ENCODE data around the gene BRINP1. TPM values are rescaled to one million over a fixed set of nuclear protein-coding genes. Genes with fewer than 3 reads are reported as not detected.

Gene BRINP1
- total and polyA plus RNA-seq, 2 experiments from 2014 or later = 0.64 to 1.3 TPM

DNA sequence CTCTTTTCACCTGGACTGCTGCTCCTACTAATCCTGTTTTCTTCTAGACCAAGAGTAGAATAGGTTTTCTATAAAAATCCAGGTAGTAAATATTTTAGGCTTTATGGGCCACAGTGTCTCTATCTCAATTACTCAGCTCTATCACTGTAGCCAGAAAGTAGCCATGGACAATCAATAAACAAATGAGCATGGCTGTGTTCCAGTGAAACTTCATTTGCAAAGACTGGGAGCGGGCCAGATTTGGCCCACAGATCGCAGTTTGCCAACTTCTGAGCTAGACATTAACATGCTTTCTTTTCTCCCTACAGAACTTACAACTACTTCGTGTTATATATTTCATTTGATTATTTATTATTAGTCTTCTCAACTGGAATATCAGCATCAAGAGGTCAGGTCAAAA lies 30.2 kb downstream of the BRINP1 start:
- WGBS (ENCODE audit: low lambda C conversion rate, missing lambda C conversion rate) = 92% methylated on average over 3 of the region's 3 CpGs
- no peaks in the 10 kb centered on the region for H3K9me3 ChIP-seq (ENCODE audit: low read depth)

DNA sequence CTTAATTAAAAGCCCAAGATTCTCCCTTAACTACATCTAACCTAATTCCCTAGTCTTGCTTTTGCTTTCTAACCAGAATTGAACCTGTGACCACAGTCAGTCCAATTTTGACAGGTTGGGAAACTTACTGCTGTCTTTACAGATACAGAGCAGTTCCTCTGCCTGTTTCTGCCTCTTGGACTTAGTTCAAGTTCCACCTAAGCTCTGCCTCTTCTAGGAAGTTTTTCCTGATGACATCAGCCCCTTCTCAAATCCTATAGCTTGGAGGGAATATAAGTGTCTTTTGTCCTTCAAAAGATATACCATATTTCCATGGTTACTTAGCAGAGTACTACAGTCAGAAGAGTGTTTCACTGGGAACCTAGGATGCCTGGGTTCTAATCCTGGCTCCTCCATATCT lies 31.7 kb downstream of the BRINP1 start:
- TF ChIP-seq EZH2phosphoT487 (IDR thresholded peaks at IDR 0.05; ENCODE audit: low read depth, severe bottlenecking, unreplicated experiment) (no peak), EZH2 (IDR thresholded peaks at IDR 0.05; ENCODE audit: borderline replicate concordance) (no peak)
- TF ChIP-seq, protein P1, sequence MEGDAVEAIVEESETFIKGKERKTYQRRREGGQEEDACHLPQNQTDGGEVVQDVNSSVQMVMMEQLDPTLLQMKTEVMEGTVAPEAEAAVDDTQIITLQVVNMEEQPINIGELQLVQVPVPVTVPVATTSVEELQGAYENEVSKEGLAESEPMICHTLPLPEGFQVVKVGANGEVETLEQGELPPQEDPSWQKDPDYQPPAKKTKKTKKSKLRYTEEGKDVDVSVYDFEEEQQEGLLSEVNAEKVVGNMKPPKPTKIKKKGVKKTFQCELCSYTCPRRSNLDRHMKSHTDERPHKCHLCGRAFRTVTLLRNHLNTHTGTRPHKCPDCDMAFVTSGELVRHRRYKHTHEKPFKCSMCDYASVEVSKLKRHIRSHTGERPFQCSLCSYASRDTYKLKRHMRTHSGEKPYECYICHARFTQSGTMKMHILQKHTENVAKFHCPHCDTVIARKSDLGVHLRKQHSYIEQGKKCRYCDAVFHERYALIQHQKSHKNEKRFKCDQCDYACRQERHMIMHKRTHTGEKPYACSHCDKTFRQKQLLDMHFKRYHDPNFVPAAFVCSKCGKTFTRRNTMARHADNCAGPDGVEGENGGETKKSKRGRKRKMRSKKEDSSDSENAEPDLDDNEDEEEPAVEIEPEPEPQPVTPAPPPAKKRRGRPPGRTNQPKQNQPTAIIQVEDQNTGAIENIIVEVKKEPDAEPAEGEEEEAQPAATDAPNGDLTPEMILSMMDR (IDR thresholded peaks at IDR 0.05; ENCODE audit: poor library complexity) = no peak
- Histone ChIP-seq H3K9me2 (replicated peaks; ENCODE audit: insufficient read depth) (no peaks in the 10 kb centered on the region), H3K27me3 (no peaks in the 10 kb centered on the region), H2AFZ (no peak overlapping the region), H3K4me2 (no peak overlapping the region), H3K4me1 (ENCODE audit: insufficient read depth) (no peaks in the 10 kb centered on the region), H3K79me2 (no peaks in the 10 kb centered on the region), H3K27ac (no peak overlapping the region), H4K20me1 (ENCODE audit: insufficient read depth, poor library complexity, severe bottlenecking) (no peaks in the 10 kb centered on the region), H3K9me3 (ENCODE audit: low read depth) (no peaks in the 10 kb centered on the region), H3K4me3 (no peak overlapping the region), H3K36me3 (replicated peaks; ENCODE audit: insufficient read depth, low read depth) (no peaks in the 10 kb centered on the region)
- peak; percentile 16 for DNase-seq (ENCODE audit: low spot score)

More for the DNA sequence above, 30.2 kb downstream of the BRINP1 start:
- no peaks in the 10 kb centered on the region for H3K4me1 ChIP-seq (ENCODE audit: insufficient read depth)
- H3K9me2 ChIP-seq (replicated peaks; ENCODE audit: insufficient read depth) = no peaks in the 10 kb centered on the region
- no peak overlapping the region for H2AFZ ChIP-seq
- H4K20me1 ChIP-seq (ENCODE audit: insufficient read depth, poor library complexity, severe bottlenecking) = no peaks in the 10 kb centered on the region
- H3K27me3 ChIP-seq = no peaks in the 10 kb centered on the region
- no peak overlapping the region for H3K4me2 ChIP-seq
- TF ChIP-seq EZH2 (IDR thresholded peaks at IDR 0.05; ENCODE audit: borderline replicate concordance) (no peak), EZH2phosphoT487 (IDR thresholded peaks at IDR 0.05; ENCODE audit: low read depth, severe bottlenecking, unreplicated experiment) (no peak)
- TF ChIP-seq, protein P1 (IDR thresholded peaks at IDR 0.05; ENCODE audit: poor library complexity) = no peak
- no peak overlapping the region for H3K27ac ChIP-seq
- H3K79me2 ChIP-seq = no peaks in the 10 kb centered on the region
- DNase-seq (ENCODE audit: low spot score) = no peak
- H3K36me3 ChIP-seq (replicated peaks; ENCODE audit: insufficient read depth, low read depth) = no peaks in the 10 kb centered on the region
- H3K4me3 ChIP-seq = no peak overlapping the region

DNA sequence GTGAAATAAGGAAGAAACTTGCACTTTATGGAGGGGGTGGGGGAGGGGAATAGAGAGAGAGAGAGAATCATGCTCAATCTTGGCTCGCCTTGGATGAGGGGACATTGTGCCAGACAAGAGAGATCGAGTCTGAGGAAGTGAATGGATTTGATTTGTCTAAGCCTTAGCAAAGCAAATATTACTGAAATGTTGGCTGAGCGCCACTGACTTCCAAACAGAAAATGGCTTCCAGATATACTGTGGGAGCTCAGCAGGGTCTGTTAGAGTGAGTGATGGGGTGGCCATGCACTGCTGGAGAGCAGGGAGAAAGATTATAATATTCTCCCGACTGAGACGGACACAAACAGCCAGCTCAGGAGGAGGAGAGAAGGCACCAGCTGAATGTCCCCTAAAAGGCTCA lies 34.5 kb downstream of the BRINP1 start:
- no peak overlapping the region for H3K4me2 ChIP-seq
- H3K79me2 ChIP-seq = no peaks in the 10 kb centered on the region
- H3K27ac ChIP-seq = no peak overlapping the region
- no peaks in the 10 kb centered on the region for H3K9me2 ChIP-seq (replicated peaks; ENCODE audit: insufficient read depth)
- H3K27me3 ChIP-seq = no peaks in the 10 kb centered on the region
- no peak overlapping the region for H2AFZ ChIP-seq
- H3K4me3 ChIP-seq = no peak overlapping the region
- TF ChIP-seq EZH2phosphoT487 (IDR thresholded peaks at IDR 0.05; ENCODE audit: low read depth, severe bottlenecking, unreplicated experiment) = no peak
- TF ChIP-seq, protein P1 (IDR thresholded peaks at IDR 0.05; ENCODE audit: poor library complexity) = no peak
- no peak for TF ChIP-seq EZH2 (IDR thresholded peaks at IDR 0.05; ENCODE audit: borderline replicate concordance)
- no peaks in the 10 kb centered on the region for H3K4me1 ChIP-seq (ENCODE audit: insufficient read depth)
- peak; percentile 7 for DNase-seq (ENCODE audit: low spot score)
- H4K20me1 ChIP-seq (ENCODE audit: insufficient read depth, poor library complexity, severe bottlenecking) = no peaks in the 10 kb centered on the region
- no peaks in the 10 kb centered on the region for H3K36me3 ChIP-seq (replicated peaks; ENCODE audit: insufficient read depth, low read depth)
- no peaks in the 10 kb centered on the region for H3K9me3 ChIP-seq (ENCODE audit: low read depth)
- 64% methylated on average over 5 of the region's 5 CpGs for WGBS (ENCODE audit: low lambda C conversion rate, missing lambda C conversion rate)
